IPS DF 4.7 (cell line): Measurements from ENCODE around the gene KCNQ5.

Experiments used
- DNase-seq: peaks from one replicate; pipeline ENCODE4 v3.0.0-alpha.2; 2013; ENCODE audit warnings: low spot score; ENCODE audit errors: extremely low read depth

The KCNQ5 gene

GRCh38 chr6:73047801-73048200 is 425.9 kb downstream of the KCNQ5 start:
- no peak for DNase-seq

DNA sequence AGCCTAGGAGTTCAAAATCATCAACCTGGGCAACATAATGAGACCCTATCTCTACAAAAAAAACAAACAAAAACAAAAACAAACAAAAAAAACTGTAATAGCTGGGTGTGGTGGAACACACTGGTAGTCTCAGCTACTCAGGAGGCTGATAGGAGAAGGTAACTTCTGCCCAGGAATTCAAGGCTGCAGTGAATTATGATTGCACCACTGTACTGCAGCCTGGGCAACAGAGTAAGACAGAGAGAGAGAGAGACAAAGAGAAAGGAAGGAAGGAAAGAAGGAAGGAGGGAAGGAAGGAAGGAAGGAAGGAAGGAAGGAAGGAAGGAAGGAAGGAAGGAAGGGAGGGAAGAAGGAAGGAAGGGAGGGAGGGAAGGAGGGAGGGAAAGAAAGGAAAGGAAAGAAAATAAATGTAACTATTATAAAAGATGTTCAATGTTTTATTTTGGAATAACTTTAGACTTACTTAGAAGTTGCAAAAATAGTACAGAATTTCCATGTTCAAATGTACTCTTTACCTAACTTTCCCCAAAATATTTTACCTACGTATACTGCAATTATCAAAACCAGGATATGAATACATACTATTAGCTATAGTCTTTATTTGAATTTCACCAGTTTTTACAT is 428.2 kb downstream of the KCNQ5 start:
- DNase-seq = no peak

- no peak for DNase-seq
Observed at GRCh38 chr6:73050706-73051105, 428.8 kb downstream of the KCNQ5 start.

DNA sequence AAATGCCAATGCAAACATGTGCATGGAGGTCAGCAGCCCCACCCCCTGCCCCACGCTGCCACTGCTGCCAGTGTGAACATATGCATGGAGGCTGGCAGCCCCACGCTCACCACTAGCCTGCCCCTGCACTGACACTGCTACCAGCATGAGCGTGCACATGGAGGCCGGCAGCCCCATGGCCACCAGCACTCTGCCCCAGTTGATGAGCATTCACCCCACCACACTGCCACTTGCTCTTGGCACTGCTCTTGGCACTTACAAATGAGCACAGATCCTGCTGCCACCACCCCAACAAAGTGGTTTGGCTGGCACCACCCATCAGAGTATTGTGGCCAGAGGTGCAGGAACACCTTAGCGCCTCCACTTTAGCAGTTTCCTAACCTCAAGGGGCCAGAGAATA is 429.3 kb downstream of the KCNQ5 start:
- no peak for DNase-seq

GRCh38 chr6:73054958-73055357 is 433.1 kb downstream of the KCNQ5 start:
- DNase-seq = no peak

- no peak for DNase-seq
Observed at GRCh38 chr6:73058736-73059135, 436.9 kb downstream of the KCNQ5 start.

DNA sequence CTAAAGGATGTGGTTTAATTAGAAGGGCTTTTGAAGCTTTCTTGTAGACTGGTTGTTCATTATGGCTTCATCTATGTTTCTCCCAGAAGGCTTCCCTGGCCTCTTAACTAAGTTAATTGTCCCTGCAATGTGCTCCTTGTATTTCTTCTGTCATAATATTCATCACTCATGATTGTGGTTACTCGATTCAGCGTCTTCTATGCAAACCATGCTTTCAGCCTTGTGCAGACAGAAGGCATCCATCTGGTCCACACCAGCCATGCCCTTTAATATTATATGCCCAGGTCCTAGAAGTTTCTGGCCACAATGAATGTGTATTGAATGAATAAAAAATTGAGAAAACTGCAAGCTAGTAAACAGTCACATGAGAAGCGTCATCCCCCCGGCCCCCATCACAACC is 440.3 kb downstream of the KCNQ5 start:
- no peak for DNase-seq

GRCh38 chr6:73062837-73063236 is 441.0 kb downstream of the KCNQ5 start:
- DNase-seq = no peak

DNA sequence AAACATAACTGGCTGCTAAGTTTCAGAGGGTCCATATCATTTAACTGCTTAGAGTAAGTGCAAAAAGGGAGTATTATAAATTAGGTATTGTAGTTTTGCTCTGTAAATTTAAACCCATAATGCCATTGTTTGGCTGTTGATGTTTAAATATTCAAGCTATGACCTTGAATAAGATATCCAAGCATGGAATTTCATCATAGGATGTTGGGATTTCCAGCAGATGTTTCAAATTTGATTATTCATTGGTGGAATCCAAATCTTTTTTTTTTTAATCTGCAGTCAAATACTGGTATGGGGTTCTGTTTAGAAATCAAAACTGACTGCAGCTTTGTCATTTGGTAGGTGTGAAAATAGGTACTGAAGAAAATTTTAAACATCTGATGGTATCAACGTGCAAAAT is 442.4 kb downstream of the KCNQ5 start:
- DNase-seq = no peak

DNA sequence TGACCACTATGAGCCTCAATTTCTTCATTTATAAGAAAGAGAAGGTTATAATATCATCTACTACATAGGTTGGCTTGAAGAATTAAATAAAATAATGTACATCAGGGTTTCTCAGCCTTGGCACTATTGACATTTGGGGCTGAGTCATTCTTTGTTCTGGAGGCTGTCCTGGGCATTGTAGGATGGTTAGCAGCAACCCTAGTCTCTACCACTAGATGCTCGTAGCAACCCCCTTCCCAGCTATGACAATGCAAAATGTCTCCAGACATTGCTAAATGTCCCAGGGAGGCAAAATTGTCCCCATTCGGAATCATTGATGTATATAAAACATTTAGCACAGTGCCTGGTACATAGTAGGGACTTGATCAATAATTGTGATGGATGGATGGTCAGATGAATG is 451.4 kb downstream of the KCNQ5 start:
- DNase-seq = no peak

DNA sequence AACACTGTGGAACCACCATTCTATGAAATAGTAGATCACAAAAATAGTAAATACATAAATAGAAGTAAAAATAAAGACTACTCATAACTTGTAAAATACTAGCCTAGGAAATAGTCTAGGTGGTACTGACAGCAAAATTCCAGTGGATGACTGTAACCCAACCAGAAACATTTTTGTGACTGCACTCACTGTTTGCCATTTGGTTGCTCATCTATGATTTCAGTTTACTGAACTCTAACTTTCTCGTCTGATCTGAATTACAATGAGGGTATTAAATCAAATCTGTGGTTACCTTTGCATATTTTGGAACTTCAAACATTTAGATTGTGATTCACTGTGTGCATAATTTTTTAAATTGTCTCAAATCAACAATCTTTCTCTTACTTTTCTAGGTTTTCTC is 452.3 kb downstream of the KCNQ5 start:
- no peak for DNase-seq

GRCh38 chr6:73076211-73076954 is 454.5 kb downstream of the KCNQ5 start:
- no peak for DNase-seq

DNA sequence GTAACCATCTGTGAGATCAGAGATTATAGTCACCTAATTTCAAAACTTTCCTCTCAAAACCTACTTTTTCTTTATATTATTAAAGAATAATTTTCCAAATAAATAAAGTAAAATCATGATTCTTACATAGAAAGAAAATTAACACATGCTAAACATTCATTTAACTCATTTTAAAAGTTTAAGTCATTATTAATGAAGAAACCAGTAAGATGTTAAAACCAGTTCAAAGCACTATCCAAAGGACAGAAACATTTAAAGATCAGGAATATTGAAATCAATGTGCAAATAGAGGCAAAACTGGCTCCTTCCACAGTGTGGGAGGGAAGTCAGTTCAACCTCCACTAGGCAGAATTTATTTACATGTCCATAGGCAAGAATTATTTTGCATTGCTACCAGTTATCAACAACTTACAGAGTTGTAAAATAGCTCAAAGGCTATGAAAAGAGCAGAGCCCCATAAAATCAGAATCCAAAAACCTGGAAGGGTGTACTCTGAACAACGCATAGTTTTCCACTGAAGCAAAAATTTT is 456.5 kb downstream of the KCNQ5 start:
- no peak for DNase-seq

DNA sequence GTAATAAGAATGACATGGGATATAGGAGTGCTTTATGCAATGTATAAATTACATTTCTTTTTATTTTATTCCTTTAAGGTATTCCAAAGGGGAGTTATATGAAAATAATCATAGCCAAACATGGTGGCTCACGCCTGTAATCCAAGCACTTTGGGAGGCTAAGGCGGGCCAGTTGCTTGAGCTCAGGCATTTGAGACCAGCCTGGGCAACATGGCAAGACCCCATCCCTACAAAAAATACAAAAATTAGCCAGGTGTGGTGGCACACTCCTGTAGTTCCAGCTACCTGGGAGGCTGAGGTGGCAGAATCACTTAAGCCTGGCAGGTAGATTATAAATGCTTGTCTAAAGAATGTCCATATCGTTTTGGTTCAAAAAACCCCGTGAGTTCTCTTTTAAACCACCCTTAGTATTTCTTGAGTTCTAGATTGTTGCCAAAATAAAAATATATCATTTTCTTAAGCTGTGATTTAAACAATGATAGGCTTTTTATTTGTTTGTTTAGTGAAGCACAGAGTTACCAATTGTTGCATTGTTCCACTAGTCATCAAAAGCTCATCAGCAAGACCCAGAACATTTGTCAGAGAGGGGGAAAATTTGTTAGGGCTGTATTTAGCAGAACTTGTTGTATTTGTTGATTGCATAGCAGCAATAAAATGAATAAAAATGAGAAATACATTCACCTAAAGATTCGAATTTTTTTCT is 457.2 kb downstream of the KCNQ5 start:
- no peak for DNase-seq

DNA sequence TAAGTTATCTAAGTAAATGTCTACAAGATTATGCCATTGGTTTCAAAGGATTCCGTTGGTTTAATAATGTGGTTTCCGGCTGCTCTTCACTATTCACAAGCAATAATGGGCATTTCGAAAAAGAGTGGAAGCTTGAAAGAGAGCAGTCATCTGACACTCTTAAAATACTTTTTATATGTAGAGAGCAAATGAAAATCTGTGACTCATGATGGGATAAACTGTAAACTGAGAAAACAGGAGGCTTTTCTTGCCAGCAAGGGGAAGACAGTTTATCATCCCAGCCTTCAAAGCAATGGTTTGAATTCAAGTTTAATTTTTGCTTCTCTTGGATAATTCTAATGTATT is 457.7 kb downstream of the KCNQ5 start:
- DNase-seq = no peak

DNA sequence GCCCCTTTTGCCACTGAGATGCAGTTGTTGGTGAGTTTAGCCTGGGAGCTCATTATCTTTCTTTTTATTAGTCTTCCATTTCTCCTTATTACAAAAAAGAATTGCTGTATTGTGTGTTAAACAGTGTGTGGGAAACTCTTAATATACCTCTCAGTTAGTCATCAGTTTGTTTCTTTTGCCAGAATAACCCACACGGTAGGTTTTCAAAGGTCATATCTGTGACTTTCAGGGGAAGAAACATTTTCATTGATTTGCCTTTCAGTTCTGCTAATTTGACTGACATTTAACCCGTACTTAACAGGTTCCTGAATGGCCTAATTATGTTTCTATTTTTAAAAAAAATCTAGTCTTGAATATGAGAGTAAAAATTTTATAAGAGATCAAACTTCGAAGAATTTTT is 458.1 kb downstream of the KCNQ5 start:
- no peak for DNase-seq

DNA sequence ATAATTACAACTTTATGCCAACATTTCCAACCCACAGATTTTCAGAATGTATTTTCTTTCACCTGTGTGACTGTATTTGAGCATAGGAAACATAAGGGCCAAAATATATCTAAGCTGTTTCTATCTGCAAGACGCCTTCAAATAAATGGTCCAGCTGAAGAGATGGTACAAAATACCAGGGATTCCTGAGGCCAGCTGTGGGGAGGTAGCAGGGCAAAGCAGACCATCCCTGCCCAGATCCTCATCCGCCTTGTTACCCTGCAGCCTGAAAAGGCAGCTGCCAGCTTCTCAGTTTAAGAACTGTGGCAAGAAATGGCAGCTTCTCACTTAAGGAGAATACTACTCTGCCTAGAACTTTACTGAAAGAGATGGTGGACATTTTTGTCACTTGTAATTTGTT is 460.1 kb downstream of the KCNQ5 start:
- DNase-seq = no peak

DNA sequence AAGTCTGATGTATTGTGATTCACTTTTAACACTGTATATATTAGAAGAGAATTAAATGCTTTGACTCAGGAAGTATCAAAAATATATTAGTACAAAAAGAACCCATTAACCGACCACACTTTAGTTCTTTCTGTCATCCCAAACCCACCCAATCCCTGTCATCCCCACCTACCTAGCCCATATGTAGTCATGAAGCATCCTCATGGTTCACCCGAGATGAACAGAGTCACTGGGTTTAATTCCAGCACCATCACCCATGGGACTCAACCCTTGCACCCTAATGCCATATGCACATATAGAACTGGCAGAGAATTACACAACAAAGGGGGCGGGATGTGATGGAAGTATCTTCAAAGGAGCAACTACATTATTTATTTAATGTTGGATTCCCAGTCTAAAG is 462.0 kb downstream of the KCNQ5 start:
- DNase-seq = no peak

DNA sequence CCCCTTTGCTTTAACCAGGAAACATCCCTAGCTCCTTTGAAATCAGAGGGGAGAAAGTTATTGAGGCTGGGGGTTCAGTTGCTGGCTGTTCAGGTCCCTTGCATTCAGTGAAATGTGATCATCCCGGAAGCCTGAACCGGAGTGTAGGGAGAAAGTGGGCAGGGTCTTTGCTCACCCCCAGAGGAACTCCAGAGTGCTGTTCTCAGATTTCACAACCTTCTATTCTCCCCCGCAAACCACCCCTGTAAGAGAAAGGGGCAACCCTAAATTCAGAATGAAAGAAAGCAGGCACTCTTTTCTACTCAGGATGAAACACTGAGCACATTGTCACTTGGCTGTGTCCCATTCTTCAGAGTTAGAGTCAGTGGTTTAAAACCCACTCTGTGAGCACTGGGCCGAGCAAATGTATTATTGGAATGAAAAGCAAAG is 463.6 kb downstream of the KCNQ5 start:
- DNase-seq = peak; percentile 7

DNA sequence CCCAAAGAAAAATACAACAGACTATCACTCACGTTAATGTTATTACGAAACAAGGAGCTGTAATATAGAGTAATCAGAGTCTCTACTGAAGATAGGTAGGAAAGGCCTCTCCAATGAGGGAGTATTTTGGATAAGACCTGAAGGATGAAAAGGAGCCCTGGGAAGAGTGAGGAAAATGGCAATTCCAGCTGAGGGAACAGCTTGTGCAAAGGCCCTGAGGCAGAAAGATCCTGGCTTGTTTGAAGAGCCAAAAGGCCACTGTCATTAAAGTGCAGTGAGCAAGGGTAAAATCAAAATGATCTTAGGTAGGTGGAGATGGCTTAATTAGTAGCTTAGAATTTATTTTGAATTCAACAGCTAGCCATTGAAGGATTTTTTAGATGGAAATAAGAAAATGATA is 464.9 kb downstream of the KCNQ5 start:
- no peak for DNase-seq

DNA sequence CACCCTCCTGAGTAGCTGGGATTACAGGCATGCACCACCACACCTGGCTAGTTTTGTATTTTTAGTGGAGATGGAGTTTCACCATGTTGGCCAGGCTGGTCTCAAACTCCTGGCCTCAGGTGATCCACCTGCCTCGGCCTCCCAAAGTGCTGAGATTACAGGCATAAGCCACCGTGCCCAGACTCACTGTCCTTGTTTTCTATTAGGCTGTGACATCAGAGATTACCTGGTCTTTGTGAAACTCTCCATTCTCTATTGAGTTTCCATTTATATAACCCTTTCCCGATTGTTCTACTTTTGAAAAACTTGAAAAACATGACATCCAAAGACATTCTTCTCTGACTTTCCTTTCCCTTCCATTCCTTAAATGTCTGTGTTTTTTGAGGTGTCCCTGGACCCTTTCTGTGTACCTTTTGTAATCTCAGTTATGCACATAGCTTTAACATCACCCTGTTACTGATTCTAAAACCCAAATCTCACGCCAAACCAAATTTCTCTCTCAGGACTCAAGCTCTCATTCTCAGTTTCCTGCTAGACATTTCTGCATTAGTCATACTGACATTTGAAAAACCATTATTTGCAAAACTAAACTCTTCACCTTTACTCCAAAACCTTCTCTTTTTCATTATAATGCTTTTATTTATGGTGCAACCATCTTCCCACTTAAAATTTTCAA is 466.4 kb downstream of the KCNQ5 start:
- DNase-seq = no peak

GRCh38 chr6:73104921-73105320 is 483.1 kb downstream of the KCNQ5 start:
- no peak for DNase-seq
